C4-2B (cell line): ENCODE measurements around the gene METTL26.

Experiments used
- ZFX ChIP-seq: fragments of 450-650 bp; IDR thresholded peaks from 2 replicates; pipeline ENCODE4 v1.6.1; 2017
- TF ChIP-seq, protein P1 (sequence below): fragments of 450-650 bp; conservative IDR thresholded peaks from 2 replicates; pipeline ENCODE4 v1.5.1; 2017; ENCODE audit warnings: mild to moderate bottlenecking

DNA sequence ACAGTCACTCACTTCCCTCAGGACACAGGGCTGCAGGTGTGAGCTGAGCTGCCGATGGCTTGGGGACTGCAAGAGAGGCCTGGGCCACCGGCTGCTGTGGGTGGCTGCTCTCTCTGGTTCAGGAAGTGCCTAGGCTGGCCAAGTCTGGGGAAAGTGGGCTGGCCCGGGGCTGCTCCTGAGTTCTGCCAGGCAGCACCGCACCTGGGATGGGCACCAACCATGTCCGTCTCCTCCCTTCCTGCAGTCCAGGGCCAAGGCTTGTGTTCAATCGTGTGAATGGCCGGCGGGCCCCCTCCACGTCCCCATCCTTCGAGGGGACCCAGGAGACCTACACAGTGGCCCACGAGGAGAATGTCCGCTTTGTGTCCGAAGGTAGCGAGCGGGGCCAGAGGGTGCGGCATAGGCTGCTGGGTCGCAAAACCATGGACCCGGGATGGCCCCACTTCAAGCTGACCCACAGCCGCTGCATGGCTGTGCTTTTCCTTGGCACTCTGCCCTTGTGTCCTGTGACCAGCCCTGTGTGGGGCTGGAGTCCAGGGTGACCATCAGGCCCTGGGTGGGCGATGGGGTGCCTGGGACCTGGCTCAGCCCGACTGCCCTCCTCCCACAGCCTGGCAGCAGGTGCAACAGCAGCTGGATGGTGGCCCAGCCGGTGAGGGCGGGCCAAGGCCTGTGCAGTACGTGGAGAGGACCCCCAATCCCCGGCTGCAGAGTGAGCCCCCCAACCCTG is 11.2 kb upstream of the METTL26 start:
- TF ChIP-seq, protein P1, sequence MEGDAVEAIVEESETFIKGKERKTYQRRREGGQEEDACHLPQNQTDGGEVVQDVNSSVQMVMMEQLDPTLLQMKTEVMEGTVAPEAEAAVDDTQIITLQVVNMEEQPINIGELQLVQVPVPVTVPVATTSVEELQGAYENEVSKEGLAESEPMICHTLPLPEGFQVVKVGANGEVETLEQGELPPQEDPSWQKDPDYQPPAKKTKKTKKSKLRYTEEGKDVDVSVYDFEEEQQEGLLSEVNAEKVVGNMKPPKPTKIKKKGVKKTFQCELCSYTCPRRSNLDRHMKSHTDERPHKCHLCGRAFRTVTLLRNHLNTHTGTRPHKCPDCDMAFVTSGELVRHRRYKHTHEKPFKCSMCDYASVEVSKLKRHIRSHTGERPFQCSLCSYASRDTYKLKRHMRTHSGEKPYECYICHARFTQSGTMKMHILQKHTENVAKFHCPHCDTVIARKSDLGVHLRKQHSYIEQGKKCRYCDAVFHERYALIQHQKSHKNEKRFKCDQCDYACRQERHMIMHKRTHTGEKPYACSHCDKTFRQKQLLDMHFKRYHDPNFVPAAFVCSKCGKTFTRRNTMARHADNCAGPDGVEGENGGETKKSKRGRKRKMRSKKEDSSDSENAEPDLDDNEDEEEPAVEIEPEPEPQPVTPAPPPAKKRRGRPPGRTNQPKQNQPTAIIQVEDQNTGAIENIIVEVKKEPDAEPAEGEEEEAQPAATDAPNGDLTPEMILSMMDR, result no peak
- TF ChIP-seq ZFX, result no peak
